ENCODE results near the gene STK32B. TPM values are rescaled to one million over a fixed set of nuclear protein-coding genes. Genes with fewer than 3 reads are reported as not detected.

Gene STK32B
- total and polyA plus RNA-seq, 2 of the 4 experiments (the other 2 are of a cell fraction) = 5.5 to 6.3 TPM

GRCh38 chr4:5224340-5224739, 173.1 kb downstream of the STK32B start:
- Histone ChIP-seq H3K56ac (ENCODE audit: extremely low read depth, insufficient read depth, low read length) (no peak overlapping the region), H3K14ac (replicated peaks; ENCODE audit: low read depth, low read length) (no peak overlapping the region), H3K23ac (ENCODE audit: low read depth, low read length) (no peak overlapping the region), H3K4me2 (ENCODE audit: low read depth, low read length) (no peak overlapping the region), H2BK15ac (ENCODE audit: low read depth, low read length) (no peak overlapping the region), H4K8ac (ENCODE audit: low read depth in 2 of 2, low read length in 2 of 2) (no peak overlapping the region), H3K9ac (ENCODE audit: low read depth, low read length) (no peak overlapping the region), H3K9me3 (ENCODE audit: control insufficient read depth, insufficient read depth, low read length) (peaks cover 3% of the 10 kb centered on the region), H3K27me3 (ENCODE audit: control insufficient read depth, insufficient read depth, low read length) (no peaks in the 10 kb centered on the region), H2BK5ac (ENCODE audit: low read depth, low read length, poor library complexity, severe bottlenecking) (no peak overlapping the region), H3K4me3 (ENCODE audit: insufficient read depth, low read depth, low read length) (no peak overlapping the region), H3K36me3 (ENCODE audit: control insufficient read depth, insufficient read depth, low read length) (no peaks in the 10 kb centered on the region), H2AFZ (replicated peaks; ENCODE audit: low read length, poor library complexity) (no peak overlapping the region), H2BK120ac (ENCODE audit: low read depth, low read length) (no peak overlapping the region), H3K4me1 (ENCODE audit: control insufficient read depth, insufficient read depth, low read length) (no peaks in the 10 kb centered on the region), H3K18ac (ENCODE audit: low read depth, low read length) (no peak overlapping the region), H2AK5ac (ENCODE audit: low read depth, low read length) (no peak overlapping the region), H4K91ac (ENCODE audit: insufficient read depth, low read depth, low read length) (no peak overlapping the region), H4K5ac (ENCODE audit: low read depth, low read length) (no peak overlapping the region), H3K4ac (ENCODE audit: low read depth, low read length) (no peak overlapping the region), H2AK9ac (replicated peaks; ENCODE audit: low read depth, low read length, poor library complexity) (no peak overlapping the region), H3K27ac (ENCODE audit: insufficient read depth, low read length) (no peak overlapping the region), H3K79me1 (ENCODE audit: low read depth in 1 of 2, low read length in 2 of 2) (no peaks in the 10 kb centered on the region; a peak in 1 of 4 replicates), H3K9me1 (ENCODE audit: insufficient read depth, low read length) (no peaks in the 10 kb centered on the region), H2BK20ac (ENCODE audit: low read depth, low read length) (no peak overlapping the region), H4K20me1 (ENCODE audit: insufficient read depth, low read length) (no peaks in the 10 kb centered on the region; the same call in 1 of the 2 replicates)
- DNase-seq (peak; percentile 34), ATAC-seq (ENCODE audit: low read depth) (peak; percentile 60)
- no TSS peak for BruUV-seq (replicated peaks)
- TF ChIP-seq, protein P1, sequence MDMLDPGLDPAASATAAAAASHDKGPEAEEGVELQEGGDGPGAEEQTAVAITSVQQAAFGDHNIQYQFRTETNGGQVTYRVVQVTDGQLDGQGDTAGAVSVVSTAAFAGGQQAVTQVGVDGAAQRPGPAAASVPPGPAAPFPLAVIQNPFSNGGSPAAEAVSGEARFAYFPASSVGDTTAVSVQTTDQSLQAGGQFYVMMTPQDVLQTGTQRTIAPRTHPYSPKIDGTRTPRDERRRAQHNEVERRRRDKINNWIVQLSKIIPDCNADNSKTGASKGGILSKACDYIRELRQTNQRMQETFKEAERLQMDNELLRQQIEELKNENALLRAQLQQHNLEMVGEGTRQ (IDR thresholded peaks at IDR 0.05; ENCODE audit: low read depth, low read length) = no peak
- TF ChIP-seq CEBPB (IDR thresholded peaks at IDR 0.05; ENCODE audit: low read depth, low read length) (no peak), SMC3 (IDR thresholded peaks at IDR 0.05; ENCODE audit: low read depth, low read length) (no peak), CTCF (conservative IDR thresholded peaks at IDR 0.05; ENCODE audit: low read depth, low read length) (no peak), NFE2L2 (IDR thresholded peaks at IDR 0.05; ENCODE audit: low read depth, low read length) (no peak), BHLHE40 (IDR thresholded peaks at IDR 0.05; ENCODE audit: low read depth, low read length) (no peak), FOS (IDR thresholded peaks at IDR 0.05; ENCODE audit: low read depth, low read length) (no peak), POLR2A (IDR thresholded peaks at IDR 0.05; ENCODE audit: low read depth, low read length) (no peak), CHD1 (IDR thresholded peaks at IDR 0.05; ENCODE audit: low read depth, low read length) (no peak), MAFK (IDR thresholded peaks at IDR 0.05; ENCODE audit: low read depth, low read length) (no peak), RCOR1 (IDR thresholded peaks at IDR 0.05; ENCODE audit: insufficient replicate concordance, low read length) (no peak), RAD21 (IDR thresholded peaks at IDR 0.05; ENCODE audit: low read length) (no peak), RFX5 (IDR thresholded peaks at IDR 0.05; ENCODE audit: low read depth, low read length) (no peak), MXI1 (IDR thresholded peaks at IDR 0.05; ENCODE audit: borderline replicate concordance, low read depth, low read length) (no peak), MAZ (IDR thresholded peaks at IDR 0.05; ENCODE audit: borderline replicate concordance, low read depth, low read length) (no peak)
- TF ChIP-seq, protein P2, sequence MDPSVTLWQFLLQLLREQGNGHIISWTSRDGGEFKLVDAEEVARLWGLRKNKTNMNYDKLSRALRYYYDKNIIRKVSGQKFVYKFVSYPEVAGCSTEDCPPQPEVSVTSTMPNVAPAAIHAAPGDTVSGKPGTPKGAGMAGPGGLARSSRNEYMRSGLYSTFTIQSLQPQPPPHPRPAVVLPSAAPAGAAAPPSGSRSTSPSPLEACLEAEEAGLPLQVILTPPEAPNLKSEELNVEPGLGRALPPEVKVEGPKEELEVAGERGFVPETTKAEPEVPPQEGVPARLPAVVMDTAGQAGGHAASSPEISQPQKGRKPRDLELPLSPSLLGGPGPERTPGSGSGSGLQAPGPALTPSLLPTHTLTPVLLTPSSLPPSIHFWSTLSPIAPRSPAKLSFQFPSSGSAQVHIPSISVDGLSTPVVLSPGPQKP (IDR thresholded peaks at IDR 0.05; ENCODE audit: borderline replicate concordance, low read depth, low read length) = no peak
- ChIA-PET CTCF (no interaction called here), POLR2A (ENCODE audit: unreplicated experiment) (no interaction called here)
- in situ Hi-C loops (cut with MboI; ENCODE audit: low sequenced_read_pairs) = no loop called here
- dilution Hi-C loops (cut with HindIII; ENCODE audit: low sequenced_read_pairs, unreplicated experiment) = no loop called here
- intact Hi-C loops (cut with micrococcal nuclease) = no loop called here
- no CpG with 5 or more reads among the region's 1 CpG for WGBS, 2 experiments (ENCODE audit: extremely low coverage in 2 of 2, insufficient read length in 1 of 2)
